Ramos (cell line): Measurements from ENCODE around the gene BET1.
"Not testable (repeated sequence)": the region's sequence is repeated elsewhere in the genome, so short reads cannot be mapped to it uniquely, and the experiment has no call there.

Source experiments
- in situ Hi-C: fragments of 300-500 bp; cut with MboI; formaldehyde crosslinking; loops from one replicate; pipeline ENCODE4 v1.14.3; 2022; ENCODE audit warnings: low sequenced_read_pairs; ENCODE audit not compliant: unreplicated experiment

Gene BET1

DNA sequence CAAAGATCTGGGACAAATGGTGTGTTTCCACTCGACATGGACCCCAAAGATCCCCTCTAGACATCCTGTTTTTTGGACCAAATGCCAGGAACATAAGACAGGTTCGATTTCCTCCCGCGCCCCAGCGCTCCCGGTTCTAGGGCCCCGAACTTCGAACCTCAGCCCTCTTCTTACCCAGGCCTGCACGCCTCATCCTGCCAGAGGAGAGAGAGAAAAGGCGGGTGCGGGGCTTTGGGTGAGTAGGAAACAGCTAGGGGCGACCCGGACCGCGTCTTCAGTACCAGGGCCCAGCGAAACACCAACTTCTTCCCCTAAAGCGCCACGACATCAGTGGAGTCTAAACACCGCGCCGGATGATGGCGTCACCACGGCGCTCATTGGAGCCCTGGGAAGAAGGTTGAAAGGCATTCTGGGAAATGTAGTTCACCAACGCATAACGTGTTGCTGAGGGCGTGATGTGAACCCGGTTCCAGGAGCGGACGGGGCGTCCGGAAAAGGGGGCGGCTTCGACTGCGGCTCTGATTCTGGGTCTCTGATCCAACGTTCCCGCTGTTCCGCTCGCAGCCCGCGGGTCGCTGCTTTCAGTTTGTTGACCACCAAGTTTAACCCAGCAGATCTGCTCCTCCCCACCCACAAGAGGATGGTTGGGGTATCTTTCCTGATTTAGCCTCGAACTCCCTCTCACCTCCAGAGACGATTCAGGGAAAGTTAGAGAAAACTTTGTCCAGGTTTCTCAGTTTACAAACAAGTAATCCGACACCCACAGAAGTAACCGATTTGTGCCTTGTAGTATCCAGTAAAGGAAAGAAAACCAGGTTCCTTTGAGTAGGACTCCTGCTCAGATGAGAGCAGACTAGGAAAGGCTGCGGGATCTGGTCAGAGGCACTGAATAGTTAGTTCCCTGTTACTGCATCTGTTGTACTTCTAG, at the start of gene BET1:
TSS of gene BET1 (minus strand) at position 332 of the 928 bp plus-strand sequence. CDS start at position 193, 139 bp downstream.
- in situ Hi-C loops, result no loop called here

- in situ Hi-C loops, result no loop called here
These were observed 49.4 kb upstream of the BET1 start for GRCh38 chr7:94053532-94053931.

DNA sequence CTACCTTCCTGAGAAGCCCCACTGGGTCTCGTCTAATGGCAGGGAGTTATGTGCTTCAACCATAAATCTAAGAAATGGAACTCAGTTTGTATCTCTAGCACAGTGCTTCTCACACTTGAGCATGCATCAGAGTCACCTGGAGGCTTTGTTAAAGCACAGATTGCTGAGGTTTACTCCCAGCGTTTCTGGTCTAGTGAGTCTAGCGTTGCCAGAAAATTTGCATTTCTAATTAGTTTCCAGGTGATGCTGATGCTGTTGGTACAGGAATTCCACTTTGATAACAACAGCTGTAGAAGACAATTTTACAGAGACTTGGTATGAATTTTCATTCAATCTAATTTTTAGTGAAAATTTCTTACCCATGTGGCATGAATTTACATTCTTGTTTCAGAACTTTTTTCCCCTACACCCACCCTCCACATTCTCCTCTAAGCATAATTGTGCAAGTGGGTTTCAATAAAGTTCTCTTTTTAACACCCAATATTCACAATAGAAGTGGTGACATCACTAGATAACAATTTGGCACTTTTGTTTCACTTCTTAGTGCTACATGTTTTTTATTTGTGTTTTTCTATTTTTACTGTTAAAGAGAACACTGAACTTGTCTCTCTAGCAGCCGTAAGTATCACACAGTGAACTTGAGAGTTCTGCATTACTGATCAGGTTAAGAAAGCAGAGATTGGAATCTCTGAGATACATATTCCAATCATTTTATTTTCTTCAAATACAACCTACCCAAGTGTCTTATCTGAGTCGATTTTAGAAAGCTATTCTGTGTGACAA, 48.4 kb upstream of the BET1 start:
- in situ Hi-C loops, result no loop called here

GRCh38 chr7:94050046-94050445, 45.9 kb upstream of the BET1 start:
- in situ Hi-C loops, result no loop called here

DNA sequence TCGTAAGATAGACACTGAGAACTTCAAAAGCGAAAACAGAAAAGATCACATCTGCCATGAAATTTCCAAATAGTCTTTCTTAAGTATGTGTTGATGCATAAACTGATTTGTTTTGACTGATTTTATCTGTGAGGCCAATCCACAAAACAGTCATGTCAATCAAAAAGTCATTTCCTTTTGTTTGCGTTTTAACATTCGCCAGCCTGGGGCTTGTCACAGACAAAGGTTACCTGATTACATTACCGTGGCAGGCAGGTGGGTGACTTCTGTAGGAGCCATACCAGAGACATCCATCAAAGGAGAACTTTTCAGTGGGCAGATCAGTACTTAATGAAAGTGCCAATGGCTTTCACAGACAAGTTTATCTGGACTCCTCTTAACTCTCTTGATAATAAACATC, 45.5 kb upstream of the BET1 start:
- in situ Hi-C loops, result no loop called here

GRCh38 chr7:94048755-94049154, 44.6 kb upstream of the BET1 start:
- in situ Hi-C loops, result no loop called here

DNA sequence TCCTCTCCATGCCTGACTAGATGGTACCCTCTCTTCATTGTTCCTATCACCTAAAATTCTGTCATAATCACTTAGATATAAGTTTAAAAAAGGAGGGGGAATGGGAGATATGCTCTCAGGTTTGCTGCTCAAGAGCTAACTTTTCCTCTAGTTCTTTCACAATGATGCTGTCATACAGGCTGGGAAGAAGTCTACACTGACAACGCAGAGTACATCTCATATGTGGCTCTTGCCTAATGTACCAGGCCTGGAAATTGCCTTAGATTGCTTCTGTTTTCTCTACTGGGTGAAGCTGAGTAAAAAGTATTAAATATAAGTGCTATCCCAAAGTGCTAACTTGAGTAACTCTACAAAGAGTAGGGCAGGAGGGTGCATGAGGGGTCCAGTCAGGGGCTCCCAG, 43.8 kb upstream of the BET1 start:
- in situ Hi-C loops, result no loop called here

- in situ Hi-C loops, result no loop called here
These were observed 41.4 kb upstream of the BET1 start for GRCh38 chr7:94045581-94045980.

GRCh38 chr7:94044806-94045205, 40.7 kb upstream of the BET1 start:
- in situ Hi-C loops, result no loop called here

- in situ Hi-C loops, result no loop called here
These were observed 39.1 kb upstream of the BET1 start for GRCh38 chr7:94043299-94043698.

DNA sequence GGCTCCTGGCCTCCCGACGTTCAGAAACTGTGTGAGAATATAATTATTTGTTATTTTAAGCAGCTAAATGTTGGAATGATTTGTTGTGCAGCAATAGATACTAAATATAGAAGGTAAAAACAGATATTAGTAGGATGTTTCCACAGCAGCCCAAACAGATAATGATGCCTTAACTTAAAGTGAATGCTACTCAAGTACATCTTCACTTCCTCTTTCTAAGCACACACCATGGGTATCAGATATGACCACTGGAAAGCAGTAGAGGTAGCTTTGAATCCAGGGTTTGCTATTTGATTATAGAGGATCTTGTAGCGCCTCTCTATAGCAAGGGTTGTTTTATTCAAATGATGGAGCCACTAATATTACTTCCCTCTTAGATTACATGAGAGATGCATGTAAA, 38.2 kb upstream of the BET1 start:
- in situ Hi-C loops, result no loop called here

- in situ Hi-C loops, result no loop called here
These were observed 37.4 kb upstream of the BET1 start for GRCh38 chr7:94041529-94041928.

GRCh38 chr7:94040254-94040653, 36.1 kb upstream of the BET1 start:
- in situ Hi-C loops, result no loop called here

DNA sequence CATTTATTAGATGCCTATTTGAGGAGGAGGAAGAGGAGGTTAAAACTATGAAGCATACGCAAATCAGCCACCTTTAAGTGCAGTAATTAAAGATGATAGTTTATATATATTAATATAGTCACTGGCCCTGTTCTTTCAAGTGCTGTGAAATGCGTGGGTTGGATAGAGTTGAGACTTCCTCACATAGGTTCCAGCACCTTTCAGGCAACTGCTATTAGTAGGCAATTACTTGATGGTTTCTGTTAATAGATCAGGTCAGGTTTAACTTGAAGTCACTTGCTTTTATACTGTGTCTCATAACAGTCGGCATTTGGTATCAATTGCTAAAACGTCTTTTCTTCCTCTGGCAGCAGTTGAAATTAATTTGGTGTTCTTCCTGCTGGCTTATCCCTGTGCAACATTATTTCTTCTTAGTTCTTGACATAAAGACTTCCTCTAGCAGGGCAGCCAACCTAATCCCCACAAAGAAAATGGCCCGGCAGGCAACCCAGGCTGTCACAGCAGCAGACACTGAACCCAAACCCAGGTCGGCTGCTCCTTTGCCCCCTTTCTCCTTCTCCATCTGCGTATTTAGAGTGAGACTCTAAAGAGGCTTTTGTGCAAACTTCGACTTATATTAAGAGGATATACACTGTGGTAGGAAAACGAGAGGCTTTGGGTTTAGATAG, 35.3 kb upstream of the BET1 start:
- in situ Hi-C loops, result no loop called here

DNA sequence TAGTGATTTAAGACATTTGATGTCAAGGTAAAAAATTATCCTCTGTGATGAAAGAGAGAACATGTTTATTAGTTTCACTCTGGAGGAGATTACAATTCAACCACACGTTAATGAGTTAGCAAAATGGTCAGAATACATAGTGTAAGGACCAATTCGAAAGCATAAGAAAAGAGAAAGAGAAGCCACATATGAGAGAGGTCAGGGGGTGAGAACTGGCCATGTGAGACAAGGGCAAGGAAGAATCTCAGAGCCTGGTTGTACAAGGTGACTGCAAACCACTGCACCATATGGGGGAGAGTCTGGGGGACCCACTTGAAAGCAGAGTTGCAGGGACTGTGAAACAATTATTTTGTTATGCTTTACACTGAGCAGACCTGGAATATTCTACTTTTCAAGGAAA, 27.7 kb upstream of the BET1 start:
- in situ Hi-C loops, result no loop called here

DNA sequence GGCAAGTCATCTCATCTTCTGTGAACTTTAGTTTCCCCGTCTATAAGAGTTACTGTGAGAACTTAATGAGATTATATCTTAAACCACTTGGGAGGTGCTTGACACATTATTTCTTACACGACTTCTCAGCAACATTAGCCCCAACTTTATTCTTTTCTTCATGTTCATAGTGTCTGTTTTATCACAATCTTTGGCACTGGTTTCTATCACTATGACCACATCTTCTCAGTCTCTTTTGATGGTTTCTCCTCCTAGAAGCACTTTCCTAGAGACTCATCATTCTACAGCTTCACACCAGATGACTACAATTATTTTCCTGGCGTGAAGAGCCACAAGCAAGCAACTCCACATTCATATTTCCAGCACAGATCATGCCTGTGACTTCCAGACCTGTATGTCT, 26.5 kb upstream of the BET1 start:
- in situ Hi-C loops, result no loop called here

- in situ Hi-C loops, result no loop called here
These were observed 25.8 kb upstream of the BET1 start for GRCh38 chr7:94029976-94030375.

- in situ Hi-C loops, result no loop called here
These were observed 24.6 kb upstream of the BET1 start for GRCh38 chr7:94028768-94029167.

DNA sequence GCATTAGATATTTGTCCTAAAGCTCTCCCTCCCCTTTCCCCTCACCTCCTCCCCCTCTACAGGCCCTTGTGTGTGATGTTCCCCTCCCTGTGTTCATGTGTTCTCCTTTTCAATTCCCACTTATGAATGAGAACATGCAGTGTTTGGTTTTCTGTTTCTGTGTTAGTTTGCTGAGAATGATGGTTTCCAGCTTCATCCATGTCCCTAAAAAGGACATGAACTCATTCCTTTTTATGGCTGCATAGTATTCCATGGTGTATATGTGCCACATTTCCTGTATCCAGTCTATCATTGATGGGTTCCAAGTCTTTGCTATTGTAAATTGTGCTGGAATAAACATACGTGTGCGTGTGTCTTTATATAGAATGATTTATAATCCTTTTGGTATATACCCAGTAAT, 22.5 kb upstream of the BET1 start:
- in situ Hi-C loops, result not testable (repeated sequence)

- in situ Hi-C loops, result no loop called here
These were observed 18.4 kb upstream of the BET1 start for GRCh38 chr7:94022550-94022949.

DNA sequence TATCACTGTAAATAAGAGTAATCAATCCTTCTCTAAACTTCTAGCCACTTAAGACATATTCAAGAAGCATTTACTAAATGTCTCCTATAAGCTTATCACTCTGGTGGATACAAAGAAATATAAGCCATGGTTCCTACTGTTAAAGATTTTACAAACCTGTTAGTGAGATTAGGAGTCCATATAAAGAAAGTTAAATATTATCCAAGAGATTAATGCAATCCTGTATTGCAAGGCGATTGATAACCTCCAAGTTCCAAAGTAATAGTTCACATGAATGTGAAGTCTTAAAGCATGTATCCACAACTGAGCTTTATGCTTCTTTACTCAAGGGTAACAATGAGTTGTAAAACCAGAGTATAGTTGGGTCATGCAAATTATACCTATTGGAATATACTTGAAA, 12.6 kb upstream of the BET1 start:
- in situ Hi-C loops, result no loop called here
